ENCODE measurements around the gene IRF3.

- TF ChIP-seq, protein P1, sequence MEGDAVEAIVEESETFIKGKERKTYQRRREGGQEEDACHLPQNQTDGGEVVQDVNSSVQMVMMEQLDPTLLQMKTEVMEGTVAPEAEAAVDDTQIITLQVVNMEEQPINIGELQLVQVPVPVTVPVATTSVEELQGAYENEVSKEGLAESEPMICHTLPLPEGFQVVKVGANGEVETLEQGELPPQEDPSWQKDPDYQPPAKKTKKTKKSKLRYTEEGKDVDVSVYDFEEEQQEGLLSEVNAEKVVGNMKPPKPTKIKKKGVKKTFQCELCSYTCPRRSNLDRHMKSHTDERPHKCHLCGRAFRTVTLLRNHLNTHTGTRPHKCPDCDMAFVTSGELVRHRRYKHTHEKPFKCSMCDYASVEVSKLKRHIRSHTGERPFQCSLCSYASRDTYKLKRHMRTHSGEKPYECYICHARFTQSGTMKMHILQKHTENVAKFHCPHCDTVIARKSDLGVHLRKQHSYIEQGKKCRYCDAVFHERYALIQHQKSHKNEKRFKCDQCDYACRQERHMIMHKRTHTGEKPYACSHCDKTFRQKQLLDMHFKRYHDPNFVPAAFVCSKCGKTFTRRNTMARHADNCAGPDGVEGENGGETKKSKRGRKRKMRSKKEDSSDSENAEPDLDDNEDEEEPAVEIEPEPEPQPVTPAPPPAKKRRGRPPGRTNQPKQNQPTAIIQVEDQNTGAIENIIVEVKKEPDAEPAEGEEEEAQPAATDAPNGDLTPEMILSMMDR (conservative IDR thresholded peaks at IDR 0.05 in 1 of 2, IDR thresholded peaks at IDR 0.05 in 1 of 2; ENCODE audit: low read depth in 1 of 2, low read length in 2 of 2) = no peak
- TF ChIP-seq EZH2 (IDR thresholded peaks at IDR 0.05; ENCODE audit: low read length, missing control alignments) = no peak
Observed at GRCh38 chr19:49701271-49701786, 35.7 kb upstream of the IRF3 start.
